Measurements from ENCODE around the gene C19orf85.

- TF ChIP-seq REST (IDR thresholded peaks at IDR 0.05; ENCODE audit: low read depth) (no peak), RAD21 (IDR thresholded peaks at IDR 0.05; ENCODE audit: low read depth) (no peak), MAX (IDR thresholded peaks at IDR 0.05) (no peak), EP300 (IDR thresholded peaks at IDR 0.05; ENCODE audit: borderline replicate concordance) (no peak)
Observed at GRCh38 chr19:55504252-55504603, 39.7 kb upstream of the C19orf85 start.
